C4-2B (cell line): Measurements from ENCODE around the gene WNT10A.

Experiments used
- ZFX ChIP-seq: fragments of 450-650 bp; IDR thresholded peaks from 2 replicates; pipeline ENCODE4 v1.6.1; 2017
- TF ChIP-seq, protein P1 (sequence below): fragments of 450-650 bp; conservative IDR thresholded peaks from 2 replicates; pipeline ENCODE4 v1.5.1; 2017; ENCODE audit warnings: mild to moderate bottlenecking

- TF ChIP-seq, protein P1, sequence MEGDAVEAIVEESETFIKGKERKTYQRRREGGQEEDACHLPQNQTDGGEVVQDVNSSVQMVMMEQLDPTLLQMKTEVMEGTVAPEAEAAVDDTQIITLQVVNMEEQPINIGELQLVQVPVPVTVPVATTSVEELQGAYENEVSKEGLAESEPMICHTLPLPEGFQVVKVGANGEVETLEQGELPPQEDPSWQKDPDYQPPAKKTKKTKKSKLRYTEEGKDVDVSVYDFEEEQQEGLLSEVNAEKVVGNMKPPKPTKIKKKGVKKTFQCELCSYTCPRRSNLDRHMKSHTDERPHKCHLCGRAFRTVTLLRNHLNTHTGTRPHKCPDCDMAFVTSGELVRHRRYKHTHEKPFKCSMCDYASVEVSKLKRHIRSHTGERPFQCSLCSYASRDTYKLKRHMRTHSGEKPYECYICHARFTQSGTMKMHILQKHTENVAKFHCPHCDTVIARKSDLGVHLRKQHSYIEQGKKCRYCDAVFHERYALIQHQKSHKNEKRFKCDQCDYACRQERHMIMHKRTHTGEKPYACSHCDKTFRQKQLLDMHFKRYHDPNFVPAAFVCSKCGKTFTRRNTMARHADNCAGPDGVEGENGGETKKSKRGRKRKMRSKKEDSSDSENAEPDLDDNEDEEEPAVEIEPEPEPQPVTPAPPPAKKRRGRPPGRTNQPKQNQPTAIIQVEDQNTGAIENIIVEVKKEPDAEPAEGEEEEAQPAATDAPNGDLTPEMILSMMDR = no peak
- TF ChIP-seq ZFX = no peak
Measured at GRCh38 chr2:218833023-218833609, 47.5 kb upstream of the WNT10A start.
